MM.1S (cell line): ENCODE results near the gene GLS.

Experiments
- DNase-seq: peaks from one replicate; pipeline ENCODE4 v3.0.0-alpha.2; 2015
- H2AFZ ChIP-seq: fragments of 300-600 bp; sonication (generic); 2 replicates; pipeline ENCODE4 v1.6.0; 2016; ENCODE audit warnings: antibody characterized with exemption, low read length
- H3F3A ChIP-seq: fragments of 300-600 bp; sonication (generic); 2 replicates; pipeline ENCODE4 v1.6.1; 2016; ENCODE audit warnings: mild to moderate bottlenecking, antibody characterized with exemption, low read length, moderate library complexity, mixed read lengths; ENCODE audit not compliant: insufficient read depth
- H3K27ac ChIP-seq: fragments of 300-600 bp; sonication (generic); 2 replicates; pipeline ENCODE4 v1.5.1; 2016; ENCODE audit warnings: mild to moderate bottlenecking, low read length
- H3K27me3 ChIP-seq: fragments of 300-600 bp; sonication (generic); replicated peaks from 2 replicates; pipeline ENCODE4 v1.6.0; 2016; ENCODE audit warnings: low read length; ENCODE audit not compliant: insufficient read depth
- H3K36me3 ChIP-seq: fragments of 300-600 bp; sonication (generic); replicated peaks from 2 replicates; pipeline ENCODE4 v1.6.1; 2016; ENCODE audit warnings: mild to moderate bottlenecking, low read length, mixed read lengths; ENCODE audit not compliant: insufficient read depth
- H3K4me1 ChIP-seq: fragments of 300-600 bp; sonication (generic); 2 replicates; pipeline ENCODE4 v1.6.1; 2016; ENCODE audit warnings: low read length, mixed read lengths
- H3K4me2 ChIP-seq: fragments of 300-600 bp; sonication (generic); 2 replicates; pipeline ENCODE4 v1.6.0; 2016; ENCODE audit warnings: low read depth, low read length
- H3K4me3 ChIP-seq: fragments of 300-600 bp; sonication (generic); 2 replicates; pipeline ENCODE4 v1.5.1; 2016; ENCODE audit warnings: low read length, mixed read lengths
- H3K79me2 ChIP-seq: fragments of 300-600 bp; sonication (generic); 2 replicates; pipeline ENCODE4 v1.6.1; 2016; ENCODE audit warnings: mixed run types, low read length, mixed read lengths
- H3K9ac ChIP-seq: fragments of 300-600 bp; sonication (generic); 2 replicates; pipeline ENCODE4 v1.6.1; 2016; ENCODE audit warnings: low read length, mixed read lengths
- H3K9me2 ChIP-seq: fragments of 300-600 bp; sonication (generic); replicated peaks from 2 replicates; pipeline ENCODE4 v1.6.1; 2016; ENCODE audit warnings: mild to moderate bottlenecking, low read length, mixed read lengths; ENCODE audit not compliant: insufficient read depth
- H3K9me3 ChIP-seq: fragments of 300-600 bp; sonication (generic); replicated peaks from 2 replicates; pipeline ENCODE4 v1.6.1; 2016; ENCODE audit warnings: mild to moderate bottlenecking, low read length, mixed read lengths; ENCODE audit not compliant: insufficient read depth
- H4K20me1 ChIP-seq: fragments of 300-600 bp; sonication (generic); 2 replicates; pipeline ENCODE4 v1.6.1; 2016; ENCODE audit warnings: mild to moderate bottlenecking, low read length, moderate library complexity, mixed read lengths; ENCODE audit not compliant: insufficient read depth
- EZH2 ChIP-seq: fragments of 300-600 bp; sonication (generic); optimal IDR thresholded peaks from 2 replicates; pipeline ENCODE3; 2017; ENCODE audit warnings: low read depth, mild to moderate bottlenecking, antibody characterized with exemption, low read length, mixed read lengths
- EZH2phosphoT487 ChIP-seq: fragments of 300-600 bp; sonication (generic); IDR thresholded peaks from 2 replicates; pipeline ENCODE4 v1.6.1; 2018; ENCODE audit warnings: antibody characterized with exemption, low read length
- TF ChIP-seq, protein P1 (sequence below): fragments of 300-600 bp; sonication (generic); IDR thresholded peaks from 2 replicates; pipeline ENCODE4 v1.5.1; 2016; ENCODE audit warnings: antibody characterized with exemption, low read length, mixed read lengths

Gene GLS

DNA sequence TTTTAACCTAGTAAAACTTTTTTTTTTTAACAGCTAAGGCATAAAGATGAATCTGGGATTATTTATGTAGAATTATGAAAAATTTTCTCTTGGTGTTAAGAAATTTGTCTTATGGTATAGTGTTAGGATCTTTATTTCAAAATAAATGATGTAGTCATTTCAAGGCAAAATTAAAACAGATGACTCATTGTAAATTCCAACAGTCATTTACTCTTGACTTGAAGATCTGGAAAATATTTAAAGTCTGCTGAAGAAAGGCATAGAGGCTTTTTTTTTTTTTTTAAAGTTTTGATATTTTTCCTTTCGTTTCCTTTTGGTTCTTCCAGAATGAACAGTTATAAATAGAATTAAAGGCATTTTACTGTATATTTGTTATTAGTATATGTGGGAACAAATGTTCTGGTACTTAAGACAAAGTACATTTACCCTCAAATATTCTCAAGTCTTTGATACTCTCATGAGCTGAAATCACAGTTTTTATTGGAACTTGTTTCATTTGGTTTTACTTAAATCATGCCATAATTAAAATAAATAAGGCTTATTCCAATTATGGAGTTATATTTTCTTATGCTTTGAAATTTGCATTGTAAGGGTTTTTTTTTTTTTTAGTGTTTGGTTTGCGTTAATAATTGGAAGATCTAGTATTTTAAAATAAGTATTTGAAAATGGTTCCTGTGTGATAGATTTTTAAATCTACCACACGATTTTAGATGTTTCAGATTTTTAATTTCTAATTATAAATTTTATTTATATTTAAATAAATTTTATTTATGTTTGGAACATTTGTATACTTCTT is 29.9 kb downstream of the GLS start:
- Histone ChIP-seq H3K4me1 (no peaks in the 10 kb centered on the region), H3K4me3 (no peak overlapping the region), H3K4me2 (no peak overlapping the region), H3K27ac (no peak overlapping the region), H4K20me1 (no peaks in the 10 kb centered on the region), H3K79me2 (peaks cover 26% of the 10 kb centered on the region), H3F3A (peaks cover under 1% of the 10 kb centered on the region; the same call in 1 of the 2 replicates), H3K9ac (no peak overlapping the region), H3K36me3 (peaks cover 15% of the 10 kb centered on the region; the same call in 1 of the 2 replicates), H2AFZ (no peak overlapping the region), H3K9me2 (no peaks in the 10 kb centered on the region), H3K9me3 (no peaks in the 10 kb centered on the region), H3K27me3 (no peaks in the 10 kb centered on the region)
- TF ChIP-seq, protein P1, sequence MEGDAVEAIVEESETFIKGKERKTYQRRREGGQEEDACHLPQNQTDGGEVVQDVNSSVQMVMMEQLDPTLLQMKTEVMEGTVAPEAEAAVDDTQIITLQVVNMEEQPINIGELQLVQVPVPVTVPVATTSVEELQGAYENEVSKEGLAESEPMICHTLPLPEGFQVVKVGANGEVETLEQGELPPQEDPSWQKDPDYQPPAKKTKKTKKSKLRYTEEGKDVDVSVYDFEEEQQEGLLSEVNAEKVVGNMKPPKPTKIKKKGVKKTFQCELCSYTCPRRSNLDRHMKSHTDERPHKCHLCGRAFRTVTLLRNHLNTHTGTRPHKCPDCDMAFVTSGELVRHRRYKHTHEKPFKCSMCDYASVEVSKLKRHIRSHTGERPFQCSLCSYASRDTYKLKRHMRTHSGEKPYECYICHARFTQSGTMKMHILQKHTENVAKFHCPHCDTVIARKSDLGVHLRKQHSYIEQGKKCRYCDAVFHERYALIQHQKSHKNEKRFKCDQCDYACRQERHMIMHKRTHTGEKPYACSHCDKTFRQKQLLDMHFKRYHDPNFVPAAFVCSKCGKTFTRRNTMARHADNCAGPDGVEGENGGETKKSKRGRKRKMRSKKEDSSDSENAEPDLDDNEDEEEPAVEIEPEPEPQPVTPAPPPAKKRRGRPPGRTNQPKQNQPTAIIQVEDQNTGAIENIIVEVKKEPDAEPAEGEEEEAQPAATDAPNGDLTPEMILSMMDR = no peak
- TF ChIP-seq EZH2phosphoT487 (no peak), EZH2 (no peak)
- no peak for DNase-seq

DNA sequence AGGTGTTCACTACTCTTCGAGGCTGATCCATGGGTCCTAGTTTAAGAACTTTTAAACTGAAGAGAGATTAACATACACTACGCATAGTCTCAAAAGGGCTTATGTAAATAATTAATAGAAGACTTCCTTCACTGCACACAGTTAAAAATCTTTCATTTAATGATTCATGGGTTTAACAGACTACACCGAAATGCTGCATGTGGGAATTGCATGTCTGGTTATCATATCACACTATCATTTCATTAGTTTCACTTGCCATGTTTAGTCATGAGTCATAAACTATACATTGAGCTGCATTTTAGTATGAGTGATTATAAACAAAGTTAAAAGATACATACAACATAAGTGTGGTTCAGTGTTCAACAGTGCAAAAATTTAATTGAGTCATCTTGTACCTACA is 31.2 kb downstream of the GLS start:
- TF ChIP-seq EZH2 (no peak), EZH2phosphoT487 (no peak)
- TF ChIP-seq, protein P1 = no peak
- Histone ChIP-seq H3K4me3 (no peak overlapping the region), H3K4me1 (no peaks in the 10 kb centered on the region), H3K9me3 (no peaks in the 10 kb centered on the region), H3F3A (no peaks in the 10 kb centered on the region; the same call in 1 of the 2 replicates), H3K9me2 (no peaks in the 10 kb centered on the region), H2AFZ (no peak overlapping the region), H3K4me2 (no peak overlapping the region), H4K20me1 (no peaks in the 10 kb centered on the region), H3K36me3 (peaks cover 23% of the 10 kb centered on the region; the same call in 1 of the 2 replicates), H3K79me2 (peaks cover 25% of the 10 kb centered on the region), H3K9ac (no peak overlapping the region), H3K27ac (no peak overlapping the region), H3K27me3 (no peaks in the 10 kb centered on the region)
- DNase-seq = no peak

DNA sequence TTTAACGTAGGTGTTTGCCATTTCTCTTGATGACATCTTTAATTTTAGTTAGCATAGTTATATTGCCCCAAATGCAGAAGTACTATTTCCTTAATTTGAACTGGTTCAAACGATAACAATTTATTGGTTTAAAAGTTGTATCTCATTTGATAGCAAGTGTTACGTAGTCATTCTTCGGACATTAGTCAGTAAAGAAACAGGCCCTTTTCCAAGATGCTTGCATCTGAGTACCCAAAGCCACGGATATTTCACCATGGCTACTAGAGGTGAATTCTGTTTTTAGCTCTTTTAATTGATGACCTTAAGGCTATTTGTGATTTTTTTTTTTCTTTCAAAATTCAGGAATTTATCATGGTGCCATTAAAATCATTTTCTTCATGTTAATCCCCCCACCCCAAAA is 32.1 kb downstream of the GLS start:
- Histone ChIP-seq H3K4me1 (no peaks in the 10 kb centered on the region), H3K79me2 (peaks cover 24% of the 10 kb centered on the region), H3K9me3 (no peaks in the 10 kb centered on the region), H3K9ac (no peak overlapping the region), H2AFZ (no peak overlapping the region), H3K27ac (no peak overlapping the region), H3F3A (no peaks in the 10 kb centered on the region; the same call in 1 of the 2 replicates), H3K36me3 (peaks cover 28% of the 10 kb centered on the region; the same call in 1 of the 2 replicates), H3K27me3 (no peaks in the 10 kb centered on the region), H3K4me2 (no peak overlapping the region), H4K20me1 (no peaks in the 10 kb centered on the region), H3K9me2 (no peaks in the 10 kb centered on the region), H3K4me3 (no peak overlapping the region)
- no peak for DNase-seq
- TF ChIP-seq EZH2phosphoT487 (no peak), EZH2 (no peak)
- TF ChIP-seq, protein P1 = no peak
